ENCODE measurements around the gene RNASE13.

The RNASE13 gene

GRCh38 chr14:21034707-21035106, at the start of gene RNASE13:
RNASE13 (minus strand) TSS chr14:21034807; CDS start chr14:21034288, 519 bp downstream.
- no peak for DNase-seq

- DNase-seq: no peak
Measured at GRCh38 chr14:21084396-21084795, 49.8 kb upstream of the RNASE13 start.

GRCh38 chr14:21083565-21084325, 49.1 kb upstream of the RNASE13 start:
- no peak for DNase-seq

GRCh38 chr14:21081521-21082142, 47.0 kb upstream of the RNASE13 start:
- no peak for DNase-seq

GRCh38 chr14:21078726-21079125, 44.1 kb upstream of the RNASE13 start:
- no peak for DNase-seq

GRCh38 chr14:21078287-21078686, 43.7 kb upstream of the RNASE13 start:
- DNase-seq: no peak

GRCh38 chr14:21077672-21078071, 43.1 kb upstream of the RNASE13 start:
- DNase-seq: no peak

- DNase-seq: no peak
Measured at GRCh38 chr14:21075719-21076437, 41.3 kb upstream of the RNASE13 start.

GRCh38 chr14:21074398-21075272, 40.0 kb upstream of the RNASE13 start:
- no peak for DNase-seq

- no peak for DNase-seq
Measured at GRCh38 chr14:21073921-21074320, 39.3 kb upstream of the RNASE13 start.

GRCh38 chr14:21072781-21073339, 38.3 kb upstream of the RNASE13 start:
- no peak for DNase-seq

- DNase-seq: no peak
Measured at GRCh38 chr14:21072031-21072473, 37.4 kb upstream of the RNASE13 start.

GRCh38 chr14:21071225-21072030, 36.8 kb upstream of the RNASE13 start:
- DNase-seq: peak; percentile 26 to 27

GRCh38 chr14:21070610-21071224, 36.1 kb upstream of the RNASE13 start:
- DNase-seq: no peak

- DNase-seq: peak in 1 of 2 experiments; percentile 46
Measured at GRCh38 chr14:21070083-21070609, 35.5 kb upstream of the RNASE13 start, which contains the start of gene ARHGEF40. ARHGEF40 (plus strand) TSS chr14:21070304; CDS start chr14:21070397, 93 bp downstream.

- peak in 1 of 2 experiments; percentile 46 for DNase-seq
Measured at GRCh38 chr14:21069388-21070082, 34.9 kb upstream of the RNASE13 start.

GRCh38 chr14:21068521-21069387, 34.1 kb upstream of the RNASE13 start:
- peak; percentile 37 to 47 for DNase-seq

GRCh38 chr14:21066882-21067502, 32.4 kb upstream of the RNASE13 start:
- DNase-seq: peak in 1 of 2 experiments; percentile 16

Measured in NCI-H1930 (cell line).